Dermis microvascular lymphatic vessel endothelial cell (primary cell): ENCODE data around the gene PHKA1. TPM values are rescaled to one million over a fixed set of nuclear protein-coding genes. Genes with fewer than 3 reads are reported as not detected.
"Not testable (repeated sequence)": the region's sequence is repeated elsewhere in the genome, so short reads cannot be mapped to it uniquely, and the experiment has no call there.

Source experiments
- DNase-seq, 2 donors: peaks; one replicate each; pipeline versions ENCODE4 v3.0.0 to v3.0.0-alpha.2; 2010; ENCODE audit warnings: low read depth in 2 of 2
- total RNA-seq: library from RNA; depleted of rRNA; stranded (reverse); fragments of >200 nt; gene quantifications from 2 replicates; pipeline ENCODE4 v1.2.1, GENCODE V29; 2014

PHKA1 gene
- 4.9 and 6.4 TPM in 2 replicates for total RNA-seq

DNA sequence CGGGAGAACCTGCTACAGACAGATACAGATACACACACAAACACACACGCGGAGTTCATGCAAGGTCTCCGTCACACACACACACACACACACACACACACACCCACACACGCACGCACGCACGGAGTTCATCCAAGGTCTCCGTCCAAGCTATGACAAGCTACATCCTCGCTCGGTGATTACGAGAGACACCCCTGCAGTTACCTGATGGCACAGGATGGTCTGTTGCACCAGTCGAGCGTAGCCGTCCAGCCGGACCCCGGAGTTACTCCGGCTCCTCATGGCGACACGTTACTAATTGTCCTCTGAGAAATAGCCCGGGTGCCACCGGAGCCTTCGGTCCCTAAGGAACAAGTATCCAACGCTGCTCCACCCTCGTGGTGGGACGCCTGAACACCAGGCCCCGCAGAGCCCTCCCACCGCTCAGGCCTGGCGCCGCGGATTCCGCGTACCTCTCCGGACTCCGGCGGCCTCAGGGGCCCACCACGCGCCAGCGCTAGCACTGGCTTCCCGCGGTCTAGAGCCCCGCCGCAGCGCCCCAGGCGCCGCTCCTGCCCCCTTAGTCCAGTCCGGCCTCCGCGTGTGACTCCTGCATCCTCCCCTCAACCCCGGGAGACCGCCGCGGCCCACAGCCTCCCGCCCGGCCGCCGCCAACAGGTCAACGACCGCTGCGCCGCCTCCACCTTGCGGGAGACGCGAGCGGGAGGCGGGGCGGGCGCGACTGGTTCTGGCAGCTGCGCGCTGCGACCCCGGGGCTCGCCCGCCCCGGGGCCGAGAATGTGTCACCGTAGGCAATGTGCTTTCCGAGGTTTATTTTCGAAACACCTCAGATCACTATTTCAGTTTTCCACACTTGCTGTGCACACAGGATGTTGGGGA is at the start of gene PHKA1:
Gene PHKA1, minus strand, starts transcription at position 708 of the 879 bp plus-strand sequence. Its CDS starts 426 bp downstream, at position 282.
- DNase-seq: peak in 1 of 2 donors; percentile 54

- DNase-seq: not testable (repeated sequence)
These were observed 46.3 kb upstream of the PHKA1 start for GRCh38 chrX:72760454-72760853.

GRCh38 chrX:72748545-72748944 is 34.4 kb upstream of the PHKA1 start:
- DNase-seq: not testable (repeated sequence)

DNA sequence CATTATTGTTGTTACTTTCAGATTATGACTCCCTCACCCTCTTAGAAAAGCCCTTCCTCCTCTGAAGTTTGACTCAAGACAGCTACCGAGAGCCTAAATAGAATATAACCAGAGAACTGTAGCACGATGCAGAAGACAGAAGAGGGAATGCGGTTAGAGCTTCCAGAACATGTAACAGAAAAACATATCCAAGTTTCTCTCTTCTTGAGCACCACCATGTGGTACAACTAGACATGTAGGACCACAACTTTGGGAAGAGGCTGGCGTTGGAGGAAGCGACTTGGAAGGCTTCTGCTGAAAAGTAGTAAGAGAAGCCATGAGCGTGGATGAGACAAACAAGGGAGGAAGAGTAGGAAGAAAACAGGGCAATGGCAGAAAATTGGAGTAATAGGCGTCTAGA is 31.4 kb upstream of the PHKA1 start:
- not testable (repeated sequence) for DNase-seq

- DNase-seq: no peak
These were observed 21.5 kb upstream of the PHKA1 start for GRCh38 chrX:72735561-72735960.

DNA sequence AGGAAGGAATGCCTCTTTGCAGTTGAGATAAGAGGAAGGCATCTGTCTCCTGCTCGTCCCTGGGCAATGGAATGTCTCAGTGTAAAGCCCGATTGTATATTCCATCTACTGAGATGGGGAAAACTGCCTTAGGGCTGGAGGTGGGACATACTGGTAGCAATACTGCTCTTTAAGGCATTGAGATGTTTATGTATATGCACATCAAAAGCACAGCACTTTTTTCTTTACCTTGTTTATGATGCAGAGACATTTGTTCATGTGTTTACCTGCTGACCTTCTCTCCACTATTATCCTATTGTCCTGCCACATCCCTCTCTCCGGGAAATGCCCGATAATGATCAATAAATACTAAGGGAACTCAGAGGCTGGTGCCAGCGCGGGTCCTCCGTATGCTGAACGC is 19.5 kb upstream of the PHKA1 start:
- DNase-seq: not testable (repeated sequence)

DNA sequence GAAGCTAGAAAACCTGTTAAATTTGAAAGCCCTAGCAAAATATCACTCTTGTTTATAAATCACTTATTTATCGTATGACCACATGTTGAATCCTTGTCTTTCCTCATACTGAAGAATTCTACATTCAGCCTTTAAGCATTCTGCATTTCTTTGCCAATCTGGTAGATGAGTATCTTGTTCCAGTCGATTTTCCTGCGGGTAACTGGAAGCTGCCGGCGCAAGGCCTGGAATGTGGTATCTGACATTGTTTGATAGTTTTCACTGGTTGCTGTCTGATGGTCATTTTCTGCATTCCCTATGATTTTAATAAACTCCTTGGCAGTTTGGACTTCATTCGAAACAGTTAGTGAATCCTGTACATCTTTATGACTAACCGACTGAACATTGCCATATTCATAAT is 13.7 kb upstream of the PHKA1 start:
- no peak for DNase-seq

DNA sequence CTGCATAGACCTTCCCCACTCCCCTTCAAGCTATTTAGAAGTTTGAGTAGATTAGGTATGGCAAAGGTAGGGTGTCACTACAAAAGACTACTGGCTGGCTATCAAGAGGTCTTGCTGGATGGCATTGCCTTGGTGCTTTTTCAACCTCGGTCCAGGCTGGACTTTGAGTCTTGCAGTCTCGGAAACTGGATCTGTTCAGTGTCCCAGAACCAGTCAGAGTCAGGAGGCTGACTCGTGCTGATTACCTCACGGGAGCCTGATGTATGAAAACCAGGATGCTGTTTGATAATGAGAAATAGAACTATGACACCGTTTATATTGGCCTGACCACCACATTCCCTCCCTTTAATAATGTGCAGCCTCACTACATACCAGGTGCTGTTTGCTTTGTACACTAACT is 2.7 kb upstream of the PHKA1 start:
- no peak for DNase-seq

GRCh38 chrX:72715546-72715945 is 1.4 kb upstream of the PHKA1 start:
- DNase-seq: no peak

DNA sequence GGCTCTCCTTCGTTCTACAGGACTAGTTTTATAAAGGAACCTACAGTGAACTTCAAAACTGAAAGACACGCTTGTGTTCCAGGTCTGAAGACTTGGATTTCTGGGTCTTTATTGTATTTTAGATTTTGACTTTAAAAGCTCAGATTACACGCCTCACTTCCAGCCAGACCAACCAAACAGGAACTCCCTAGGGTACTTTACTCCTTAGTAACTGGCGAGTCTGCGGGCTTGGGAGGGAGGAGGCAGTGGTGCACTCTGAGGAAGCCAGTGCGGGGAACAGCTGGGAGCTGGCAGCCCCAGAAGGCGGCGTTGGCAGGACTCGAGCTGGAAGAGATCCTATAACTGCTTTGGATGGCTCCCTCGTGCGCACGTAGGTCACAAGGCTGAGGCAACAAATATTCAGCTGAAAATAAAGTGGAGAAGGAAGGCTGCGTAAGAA is 391 bp upstream of the PHKA1 start:
- DNase-seq: peak in 1 of 2 donors; percentile 62

DNA sequence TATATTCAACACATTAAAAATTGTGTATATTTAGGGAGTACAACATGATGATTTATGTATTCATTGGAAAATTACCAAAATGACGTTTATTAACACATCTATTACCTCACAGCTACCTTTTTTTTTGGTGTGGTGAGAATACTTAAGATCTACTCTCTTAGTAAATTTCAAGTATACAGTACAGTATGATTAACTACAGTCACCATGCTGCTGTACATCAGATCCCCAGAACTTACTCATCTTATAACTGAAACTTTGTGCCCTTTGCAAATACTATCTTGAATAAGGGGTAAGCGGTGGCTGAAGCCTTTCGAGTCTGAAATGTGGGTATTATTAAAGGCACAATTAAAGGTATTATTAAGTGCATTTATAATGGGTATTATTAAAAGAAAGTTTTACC is 976 bp downstream of the PHKA1 start:
- no peak for DNase-seq

GRCh38 chrX:72712094-72712755 is 1.9 kb downstream of the PHKA1 start:
- no peak for DNase-seq

DNA sequence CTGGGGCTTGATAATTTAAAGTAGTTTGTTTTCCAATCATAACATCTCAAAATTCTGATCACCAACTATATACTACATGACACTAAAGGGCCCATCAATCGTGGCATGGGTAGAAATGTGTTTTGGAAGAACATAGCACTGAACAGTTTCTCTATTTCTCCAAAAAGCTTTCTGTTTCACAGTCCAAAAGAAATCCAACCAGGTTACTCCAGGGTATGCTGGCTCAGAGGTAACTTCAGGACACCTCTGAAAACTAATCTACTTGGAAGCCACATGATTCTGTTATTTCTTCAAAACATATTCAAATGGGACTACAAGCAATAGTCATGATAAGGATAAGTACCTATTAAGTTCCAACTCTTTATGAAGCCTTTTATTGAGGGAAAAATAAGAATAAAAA is 8.3 kb downstream of the PHKA1 start:
- no peak for DNase-seq

- DNase-seq: no peak
These were observed 9.0 kb downstream of the PHKA1 start for GRCh38 chrX:72705111-72705510.

- no peak for DNase-seq
These were observed 19.9 kb downstream of the PHKA1 start for GRCh38 chrX:72694170-72694569.

GRCh38 chrX:72693477-72693876 is 20.6 kb downstream of the PHKA1 start:
- DNase-seq: no peak

- DNase-seq: no peak
These were observed 26.7 kb downstream of the PHKA1 start for GRCh38 chrX:72687396-72687795.

DNA sequence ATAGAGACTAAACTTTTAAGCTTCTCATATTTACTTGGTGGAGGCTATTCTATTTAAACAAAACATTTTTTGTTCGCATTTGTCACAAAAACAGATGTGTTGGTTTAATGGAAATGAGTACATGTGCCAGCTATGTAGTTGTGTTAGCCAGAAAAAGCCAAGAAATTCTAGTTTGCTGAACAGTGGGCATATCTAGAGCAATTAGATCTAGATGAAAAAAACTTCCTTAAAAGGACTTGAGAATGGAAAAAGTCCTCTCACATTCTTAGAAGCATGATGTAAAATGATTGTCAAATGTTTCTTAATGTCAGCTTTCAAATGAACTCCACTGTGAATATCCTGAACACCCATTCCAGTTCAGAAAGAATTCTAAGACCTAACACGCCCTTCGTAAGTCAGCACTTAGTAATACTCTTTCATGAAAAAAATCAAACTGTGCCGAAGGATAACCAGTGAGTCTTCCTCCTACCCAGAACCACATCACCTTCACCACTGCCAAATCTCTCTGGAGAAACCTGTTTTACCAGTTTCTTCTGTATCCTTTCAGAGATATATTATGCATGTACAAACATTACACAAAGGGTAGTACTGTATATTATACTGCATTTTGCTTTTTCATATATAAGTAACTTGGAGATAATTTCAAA is 28.2 kb downstream of the PHKA1 start:
- DNase-seq: no peak

- no peak for DNase-seq
These were observed 29.1 kb downstream of the PHKA1 start for GRCh38 chrX:72685018-72685417.

- no peak for DNase-seq
These were observed 30.5 kb downstream of the PHKA1 start for GRCh38 chrX:72683631-72684030.

GRCh38 chrX:72676465-72676864 is 37.6 kb downstream of the PHKA1 start:
- DNase-seq: no peak

GRCh38 chrX:72673951-72674350 is 40.2 kb downstream of the PHKA1 start:
- not testable (repeated sequence) for DNase-seq
